Natural killer cell treated with Interleukin-12 subunit alpha and Interleukin-12 subunit beta and Interleukin-15 and Interleukin-18, amount 100 ng/mL, for 72 hours (primary cell): ENCODE data around the gene TMEM209. TPM values are rescaled to one million over a fixed set of nuclear protein-coding genes. Genes with fewer than 3 reads are reported as not detected.
"Not testable (repeated sequence)": the region's sequence is repeated elsewhere in the genome, so short reads cannot be mapped to it uniquely, and the experiment has no call there.

Source experiments
- ATAC-seq, 2 donors: fragments of 150-1000 bp; cut with Tn5 transposase in 1 of 2; sonication (Bioruptor Pico), chemical (Tn5 transposase) in 1 of 2; 2 replicates each; pipeline ENCODE4 v1.10.0; 2021
- DNase-seq: peaks from one replicate; pipeline ENCODE4 v3.0.0; 2022; ENCODE audit warnings: low spot score
- H3K27ac Mint-ChIP-seq, 2 donors: 1 replicate in 1 of 2; 2 replicates in 1 of 2; pipeline ENCODE4 v1.8.0; 2022; ENCODE audit warnings: mixed read lengths in 2 of 2, mild to moderate bottlenecking in 1 of 2, moderate library complexity in 1 of 2
- H3K27me3 Mint-ChIP-seq, 2 donors: 1 replicate in 1 of 2; 2 replicates in 1 of 2; pipeline ENCODE4 v1.8.0; 2022; ENCODE audit warnings: mixed read lengths in 2 of 2
- H3K36me3 Mint-ChIP-seq: one replicate; pipeline ENCODE4 v1.8.0; 2022; ENCODE audit warnings: mixed read lengths
- H3K4me1 Mint-ChIP-seq, 2 donors: 1 replicate in 1 of 2; 2 replicates in 1 of 2; pipeline ENCODE4 v1.8.0; 2022; ENCODE audit warnings: low read depth in 2 of 2, mixed read lengths in 2 of 2, mild to moderate bottlenecking in 1 of 2
- H3K4me3 Mint-ChIP-seq: one replicate; pipeline ENCODE4 v1.8.0; 2022; ENCODE audit warnings: mixed read lengths
- H3K9me3 Mint-ChIP-seq: 2 replicates; pipeline ENCODE4 v1.8.0; 2022; ENCODE audit warnings: mixed read lengths
- total RNA-seq, 2 donors: library from RNA; stranded (reverse); gene quantifications; one replicate each; pipeline ENCODE4 v1.2.3, GENCODE V29; 2022

The TMEM209 gene
- total RNA-seq, 2 donors from 2014 or later: 39.4 to 43.9 TPM

DNA sequence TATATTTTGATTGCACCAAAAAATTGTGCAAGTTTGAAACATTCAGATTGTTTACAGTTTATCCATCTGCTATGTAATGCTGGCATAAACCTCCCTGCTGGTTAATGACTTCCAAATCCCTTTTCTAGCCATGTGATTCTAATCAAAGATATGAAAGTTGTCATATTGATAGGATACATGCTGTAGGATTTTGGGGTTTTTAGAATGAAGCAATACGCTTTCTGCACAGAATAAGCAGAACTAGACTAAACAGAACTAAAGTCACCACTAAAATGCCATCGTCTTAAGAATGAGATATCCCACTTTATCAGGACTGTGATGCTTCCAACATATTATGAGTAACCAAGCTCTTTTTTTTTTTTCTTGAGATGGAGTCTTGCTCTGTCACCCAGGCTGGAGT lies 3.3 kb upstream of the TMEM209 start:
- no peak overlapping the region for H3K4me3 Mint-ChIP-seq
- DNase-seq: no peak
- H3K36me3 Mint-ChIP-seq: peaks cover 10% of the 10 kb centered on the region
- H3K27me3 Mint-ChIP-seq: peaks cover 5 to 7% of the 10 kb centered on the region in 2 donors
- ATAC-seq: no peak
- peaks cover 10 to 21% of the 10 kb centered on the region in 2 donors for H3K4me1 Mint-ChIP-seq
- H3K9me3 Mint-ChIP-seq: no peaks in the 10 kb centered on the region
- H3K27ac Mint-ChIP-seq: no peak overlapping the region

DNA sequence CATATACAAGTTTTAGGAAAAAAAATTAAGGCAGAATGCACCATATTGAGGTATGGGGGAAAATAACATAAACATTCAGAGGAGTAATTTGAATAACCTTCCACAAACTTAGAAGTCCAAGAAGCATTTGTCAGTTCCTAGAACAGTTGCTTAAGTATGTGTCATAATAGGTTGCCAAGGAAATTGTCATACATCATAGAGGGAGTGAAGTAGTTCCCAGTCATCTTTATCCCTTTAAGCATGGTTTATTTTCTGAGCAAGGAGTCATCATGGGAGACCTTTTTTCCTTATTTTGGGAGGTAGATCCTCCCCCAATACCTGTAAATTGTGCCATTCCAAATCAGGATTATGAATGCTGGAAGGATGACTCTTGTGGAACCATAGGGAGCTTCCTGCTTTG lies 2.4 kb upstream of the TMEM209 start, which contains the start of gene SSMEM1:
Gene SSMEM1, plus strand, starts transcription at position 219 of the 400 bp plus-strand sequence. Its CDS starts 51 bp downstream, at position 270.
- Mint-ChIP-seq H3K36me3 (peaks cover 17% of the 10 kb centered on the region), H3K4me3 (peak within 1 kb of the TSS; percentile 29), H3K9me3 (no peaks in the 10 kb centered on the region), H3K27me3 (peaks cover 5 to 7% of the 10 kb centered on the region in 2 donors), H3K4me1 (peaks cover 14 to 27% of the 10 kb centered on the region in 2 donors), H3K27ac (no peak within 1 kb of the TSS)
- no peak for DNase-seq
- no peak for ATAC-seq

DNA sequence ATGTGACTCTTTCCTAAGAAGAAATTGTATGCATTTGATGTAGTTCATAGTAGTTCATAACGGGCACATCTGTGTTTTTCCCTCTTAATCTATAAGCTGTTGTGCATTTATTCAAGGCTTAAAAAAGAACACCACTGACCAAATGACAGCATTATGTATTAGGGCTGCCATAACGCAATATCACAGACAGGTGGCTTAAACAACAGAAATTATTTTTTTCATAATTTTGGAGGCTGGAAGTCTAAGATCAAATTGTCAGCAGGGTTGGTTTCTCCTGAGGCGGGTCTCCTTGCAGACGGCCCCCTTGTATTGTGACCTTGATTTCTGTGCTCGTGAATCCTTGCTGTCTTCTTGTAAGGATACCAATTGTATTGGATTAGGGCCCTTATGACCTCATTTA lies 1.8 kb upstream of the TMEM209 start:
- DNase-seq (no peak), ATAC-seq (no peak)
- Mint-ChIP-seq H3K4me3 (peak overlapping the region; percentile 29), H3K9me3 (no peaks in the 10 kb centered on the region), H3K36me3 (peaks cover 22% of the 10 kb centered on the region), H3K27ac (no peak overlapping the region), H3K4me1 (peaks cover 14 to 27% of the 10 kb centered on the region in 2 donors), H3K27me3 (peaks cover 2 to 3% of the 10 kb centered on the region in 2 donors)

DNA sequence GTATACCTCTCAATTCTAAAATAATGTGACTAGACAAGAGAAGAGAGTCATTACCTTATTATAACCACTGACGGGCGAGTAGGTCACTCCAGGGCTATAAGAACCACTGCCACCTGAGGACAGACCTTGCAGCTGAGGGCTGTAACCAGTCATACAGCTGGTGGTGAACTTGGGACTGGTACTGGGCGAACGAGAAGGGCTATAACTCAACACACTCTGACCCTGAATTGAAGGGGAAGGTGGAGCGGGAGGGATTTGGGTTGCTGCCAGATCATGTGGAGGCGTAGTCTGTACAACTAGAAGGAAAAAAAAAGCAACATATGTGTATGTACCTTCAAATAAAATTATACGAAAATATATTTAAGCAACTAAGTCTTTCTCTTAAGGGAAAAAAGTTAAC lies 3.4 kb downstream of the TMEM209 start:
- DNase-seq: no peak
- no peak overlapping the region for H3K4me3 Mint-ChIP-seq

DNA sequence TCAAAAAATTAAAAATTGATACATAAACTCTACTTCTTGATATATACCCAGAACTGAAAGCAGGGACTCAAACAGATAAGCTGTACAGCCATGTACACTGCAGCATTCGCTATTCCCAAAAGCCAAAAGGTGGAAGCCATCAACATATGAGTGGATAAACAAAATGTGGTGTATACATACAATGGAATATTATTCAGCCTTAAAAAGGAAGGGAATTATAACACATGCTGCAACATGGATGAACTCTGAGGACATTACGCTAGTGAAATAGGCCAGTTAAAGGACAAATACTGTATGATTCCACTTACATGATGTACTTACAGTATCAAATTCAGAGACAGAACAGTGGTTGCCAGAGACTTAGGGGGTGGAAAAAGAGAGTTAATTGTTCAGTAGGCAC lies 8.1 kb downstream of the TMEM209 start:
- Mint-ChIP-seq H3K36me3 (peaks cover 27% of the 10 kb centered on the region), H3K4me1 (peaks cover 9 to 18% of the 10 kb centered on the region in 2 donors), H3K4me3 (no peak overlapping the region), H3K27me3 (no peaks in the 10 kb centered on the region), H3K27ac (no peak overlapping the region), H3K9me3 (no peaks in the 10 kb centered on the region)
- ATAC-seq (no peak), DNase-seq (no peak)

More for the DNA sequence above, 3.4 kb downstream of the TMEM209 start:
- Mint-ChIP-seq H3K27ac (no peak overlapping the region), H3K4me1 (peaks cover 22 to 39% of the 10 kb centered on the region in 2 donors), H3K36me3 (peaks cover 43% of the 10 kb centered on the region), H3K9me3 (no peaks in the 10 kb centered on the region), H3K27me3 (no peaks in the 10 kb centered on the region)
- no peak for ATAC-seq

DNA sequence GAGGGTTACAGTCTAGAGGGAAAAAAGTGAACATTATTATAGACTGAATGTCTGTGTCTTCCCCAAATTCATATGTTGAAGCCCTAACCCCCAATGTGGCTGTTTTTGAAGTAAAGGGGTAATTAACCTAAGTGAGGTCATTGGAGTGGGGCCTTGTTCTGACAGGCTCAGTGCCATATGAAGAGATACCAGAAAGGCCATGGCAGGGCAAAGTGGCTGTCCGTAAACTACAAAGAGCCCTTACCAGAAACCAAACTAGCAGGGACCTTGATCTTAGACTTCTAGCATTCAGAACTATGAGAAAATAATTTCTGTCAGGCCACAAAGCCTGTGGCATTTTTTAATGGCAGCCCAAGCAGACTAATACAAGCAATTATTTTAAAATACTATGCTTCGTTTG lies 8.7 kb downstream of the TMEM209 start:
- DNase-seq (no peak), ATAC-seq (no peak)
- Mint-ChIP-seq H3K27ac (no peak overlapping the region), H3K4me1 (peaks cover 5 to 14% of the 10 kb centered on the region in 2 donors), H3K9me3 (no peaks in the 10 kb centered on the region), H3K36me3 (peaks cover 21% of the 10 kb centered on the region), H3K27me3 (no peaks in the 10 kb centered on the region), H3K4me3 (no peak overlapping the region)

DNA sequence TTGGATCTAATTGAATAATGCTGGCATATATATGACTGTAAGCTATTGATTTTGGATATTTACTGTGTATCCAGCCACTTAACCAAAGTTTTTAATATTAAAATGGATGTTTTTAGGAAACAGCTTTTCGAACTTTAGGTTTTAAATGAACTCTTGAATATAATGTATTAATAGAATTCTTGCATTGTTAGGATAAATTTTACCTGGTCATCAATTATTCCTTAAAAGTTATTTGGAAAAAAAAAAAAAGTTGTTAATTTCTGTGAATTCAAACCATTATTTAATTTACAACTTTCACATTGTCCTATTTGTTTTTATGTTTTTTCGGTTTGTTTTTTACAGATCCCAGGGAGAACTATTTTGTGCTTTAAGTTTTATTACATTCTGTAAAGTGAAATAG lies 9.8 kb downstream of the TMEM209 start:
- Mint-ChIP-seq H3K27ac (no peak overlapping the region), H3K36me3 (peaks cover 16% of the 10 kb centered on the region), H3K4me1 (peaks cover 5 to 10% of the 10 kb centered on the region in 2 donors), H3K27me3 (no peaks in the 10 kb centered on the region), H3K4me3 (no peak overlapping the region), H3K9me3 (no peaks in the 10 kb centered on the region)
- DNase-seq (no peak), ATAC-seq (no peak)

DNA sequence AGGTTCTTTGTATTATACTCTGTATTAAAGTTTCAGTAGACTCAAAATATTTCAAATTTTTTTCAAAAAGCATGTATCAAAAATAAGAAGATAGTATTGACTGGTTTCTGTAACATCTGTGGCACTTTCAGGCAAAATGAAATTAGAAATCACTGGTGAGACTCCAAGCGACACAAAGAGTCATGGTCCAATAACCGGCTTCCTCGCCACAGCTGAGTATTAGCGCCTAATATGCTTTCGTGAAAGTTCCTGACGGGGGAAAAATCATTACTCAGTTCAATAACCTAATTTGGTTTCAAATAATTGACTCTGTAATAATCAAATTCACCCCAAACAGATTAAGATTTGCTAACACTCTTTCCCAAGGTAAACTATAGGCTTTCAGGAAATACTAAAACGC lies 13.4 kb downstream of the TMEM209 start:
- Mint-ChIP-seq H3K27me3 (no peaks in the 10 kb centered on the region), H3K4me3 (no peak overlapping the region), H3K27ac (peak overlapping the region in 1 of 2 donors; percentile 55), H3K4me1 (no peaks in the 10 kb centered on the region), H3K36me3 (peaks cover 12% of the 10 kb centered on the region), H3K9me3 (no peaks in the 10 kb centered on the region)
- DNase-seq (no peak), ATAC-seq (no peak)

DNA sequence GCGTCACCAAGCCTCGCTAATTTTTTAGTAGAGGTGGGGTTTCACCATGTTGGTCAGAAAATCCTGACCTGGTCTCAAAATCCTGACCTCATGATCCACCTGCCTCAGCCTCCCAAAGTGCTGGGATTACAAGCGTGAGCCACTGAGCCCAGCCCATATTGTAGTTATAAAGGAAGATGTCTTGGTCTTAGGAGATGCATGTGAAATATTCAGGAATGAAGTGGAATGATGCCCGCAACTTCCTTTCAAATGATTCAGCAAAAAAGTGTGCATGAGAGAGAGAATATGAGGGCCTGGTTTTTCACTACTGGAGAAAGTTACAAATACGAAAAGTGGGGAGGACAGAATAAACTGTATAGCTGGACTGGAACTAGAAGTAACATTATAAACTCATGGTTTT lies 15.9 kb downstream of the TMEM209 start:
- H3K27ac Mint-ChIP-seq: peak overlapping the region in 1 of 2 donors; percentile 17
- no peaks in the 10 kb centered on the region for H3K9me3 Mint-ChIP-seq
- DNase-seq (no peak), ATAC-seq (no peak)
- peaks cover 12% of the 10 kb centered on the region for H3K36me3 Mint-ChIP-seq
- H3K4me3 Mint-ChIP-seq: no peak overlapping the region
- no peaks in the 10 kb centered on the region for H3K27me3 Mint-ChIP-seq
- H3K4me1 Mint-ChIP-seq: no peaks in the 10 kb centered on the region

DNA sequence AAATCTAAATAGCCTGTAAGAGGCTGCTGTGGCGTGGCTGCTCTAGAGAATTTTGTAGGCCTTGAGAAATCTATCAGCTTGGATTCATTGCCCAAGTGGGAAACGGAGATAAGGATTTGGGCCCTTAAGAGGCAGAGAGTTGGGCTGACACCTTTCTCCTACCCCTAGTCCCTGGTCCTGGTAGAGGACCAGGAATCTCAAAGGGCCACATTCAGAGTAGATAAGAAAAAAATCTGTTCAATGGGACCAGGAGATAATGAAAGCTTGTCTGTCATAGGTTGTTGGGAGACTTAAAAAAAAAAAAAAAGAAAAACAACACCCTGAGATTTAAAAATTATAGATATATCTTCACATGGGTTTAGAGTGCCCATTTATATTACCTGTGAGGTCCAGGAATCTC lies 17.8 kb downstream of the TMEM209 start:
- H3K27ac Mint-ChIP-seq: no peak overlapping the region
- no peak overlapping the region for H3K4me3 Mint-ChIP-seq
- H3K9me3 Mint-ChIP-seq: no peaks in the 10 kb centered on the region
- DNase-seq: no peak
- ATAC-seq: no peak
- peaks cover 20% of the 10 kb centered on the region for H3K36me3 Mint-ChIP-seq
- H3K4me1 Mint-ChIP-seq: peaks cover 2 to 12% of the 10 kb centered on the region in 2 donors
- no peaks in the 10 kb centered on the region for H3K27me3 Mint-ChIP-seq

DNA sequence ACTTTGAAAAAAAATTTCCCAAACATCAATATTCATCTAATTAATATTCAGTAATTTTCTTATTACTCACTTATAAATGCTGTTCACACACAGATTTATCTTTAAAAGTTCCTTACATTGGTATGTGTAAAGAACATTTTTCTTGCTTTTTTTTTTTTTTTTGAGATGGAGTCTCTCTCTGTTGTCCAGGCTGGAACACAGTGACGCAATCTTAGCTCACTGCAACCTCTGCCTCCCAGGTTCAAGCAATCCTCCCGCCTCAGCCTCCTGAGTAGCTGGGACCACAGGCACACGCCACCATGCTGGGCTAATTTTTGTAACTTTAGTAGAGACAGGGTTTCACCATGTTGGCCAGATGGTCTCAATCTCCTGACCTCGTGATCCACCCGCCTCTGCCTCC lies 20.9 kb downstream of the TMEM209 start:
- H3K4me1 Mint-ChIP-seq: peaks cover 13 to 25% of the 10 kb centered on the region in 2 donors
- not testable (repeated sequence) for H3K9me3 Mint-ChIP-seq, ATAC-seq, H3K27ac Mint-ChIP-seq, H3K4me3 Mint-ChIP-seq, DNase-seq, H3K27me3 Mint-ChIP-seq
- H3K36me3 Mint-ChIP-seq: peaks cover 26% of the 10 kb centered on the region

DNA sequence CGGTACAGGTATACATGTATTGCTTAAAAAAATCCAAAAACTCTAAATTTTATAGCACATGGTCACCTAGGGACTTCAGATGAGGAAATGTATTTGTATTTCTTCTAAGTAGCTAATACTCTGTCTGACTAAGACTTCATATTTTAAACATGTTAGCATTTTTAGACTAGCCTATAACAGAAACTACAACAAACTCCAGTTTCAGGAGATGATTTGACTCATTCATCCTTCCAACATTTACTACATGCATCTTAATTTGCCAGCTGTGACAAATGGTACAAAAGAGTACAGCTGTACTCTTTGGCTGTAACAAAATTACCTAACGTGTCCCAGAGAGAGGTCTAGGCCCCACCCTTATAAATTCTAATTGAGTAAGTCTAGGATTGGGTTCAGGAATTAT lies 22.2 kb downstream of the TMEM209 start:
- H3K4me3 Mint-ChIP-seq: peak overlapping the region; percentile 72
- no peaks in the 10 kb centered on the region for H3K9me3 Mint-ChIP-seq

DNA sequence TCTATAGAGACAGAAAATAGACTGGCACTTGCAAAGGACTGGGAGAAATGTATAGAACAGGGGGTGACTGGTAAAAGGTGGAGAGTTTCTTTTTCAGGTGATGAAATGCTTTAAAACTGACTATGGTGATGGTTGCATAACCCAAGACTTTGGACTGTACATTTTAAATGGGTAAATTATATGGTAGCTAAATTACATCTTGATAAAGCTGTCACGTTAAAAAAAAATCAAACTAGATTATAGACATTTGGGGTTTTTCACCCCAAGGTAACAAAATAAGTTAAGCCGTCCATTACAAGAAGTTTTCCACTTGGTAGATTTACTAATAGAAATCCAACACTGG lies 24.0 kb downstream of the TMEM209 start:
- Mint-ChIP-seq H3K36me3 (peaks cover 32% of the 10 kb centered on the region), H3K4me3 (peak overlapping the region; percentile 50)

More for the DNA sequence above, 22.2 kb downstream of the TMEM209 start:
- no peak for DNase-seq
- ATAC-seq: peak in 1 of 2 donors; percentile 52
- Mint-ChIP-seq H3K27me3 (no peaks in the 10 kb centered on the region), H3K4me1 (peaks cover 13 to 25% of the 10 kb centered on the region in 2 donors), H3K27ac (peak overlapping the region; percentile 22 to 86), H3K36me3 (peaks cover 33% of the 10 kb centered on the region)

DNA sequence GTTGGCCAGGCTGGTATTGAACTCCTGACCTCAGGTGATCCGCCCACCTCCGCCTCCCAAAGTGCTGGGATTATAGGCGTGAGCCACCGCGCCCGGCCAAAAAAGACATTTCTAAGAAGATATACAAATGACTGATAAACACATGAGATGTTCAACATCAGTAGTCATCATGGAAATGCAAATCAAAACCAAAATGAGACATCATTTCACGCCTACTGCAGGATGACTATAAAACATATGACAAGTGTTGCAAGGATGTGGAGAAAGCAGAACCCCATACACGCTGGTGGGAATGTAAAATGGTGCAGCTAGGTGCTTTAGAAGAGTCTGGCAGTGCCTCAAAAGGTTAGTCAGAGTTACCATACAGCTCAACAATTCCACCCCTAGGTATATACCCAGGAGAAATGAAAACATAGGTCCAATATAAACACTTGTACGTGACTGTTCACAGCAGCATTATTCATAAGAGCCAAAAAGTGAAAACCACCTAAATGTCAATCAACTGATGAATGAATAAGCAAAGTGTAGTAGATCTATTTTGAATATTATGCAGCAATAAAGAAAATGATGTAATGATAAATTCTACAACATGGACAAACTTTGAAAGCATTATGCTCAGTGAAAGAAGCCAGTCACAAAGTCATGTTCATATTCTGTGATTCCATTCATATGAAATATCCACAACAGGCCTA lies 24.5 kb downstream of the TMEM209 start:
- no peak for DNase-seq

More for the DNA sequence above, 24.0 kb downstream of the TMEM209 start:
- Mint-ChIP-seq H3K27me3 (no peaks in the 10 kb centered on the region), H3K27ac (peak overlapping the region; percentile 84 to 91), H3K9me3 (no peaks in the 10 kb centered on the region), H3K4me1 (peaks cover 13 to 25% of the 10 kb centered on the region in 2 donors)
- DNase-seq (no peak), ATAC-seq (peak; percentile 5 to 40)

More for the DNA sequence above, 24.5 kb downstream of the TMEM209 start:
- Mint-ChIP-seq H3K27me3 (no peaks in the 10 kb centered on the region), H3K27ac (peak overlapping the region; percentile 84 to 91), H3K4me3 (peak overlapping the region; percentile 50), H3K36me3 (peaks cover 32% of the 10 kb centered on the region), H3K9me3 (no peaks in the 10 kb centered on the region), H3K4me1 (peaks cover 13 to 25% of the 10 kb centered on the region in 2 donors)
- ATAC-seq: peak; percentile 93 to 96
